Neural progenitor cell (in vitro differentiated cells): Measurements from ENCODE around the gene NPPB.

ENCODE experiments used
- EZH2 ChIP-seq: fragments of 200-600 bp; sonication (generic); IDR thresholded peaks from 2 replicates; pipeline ENCODE4 v1.6.1; 2017; ENCODE audit warnings: antibody characterized with exemption, mild to moderate bottlenecking, moderate library complexity
- EZH2phosphoT487 ChIP-seq: fragments of 200-600 bp; sonication (generic); IDR thresholded peaks from 2 replicates; pipeline ENCODE4 v1.6.1; 2017; ENCODE audit warnings: antibody characterized with exemption
- TF ChIP-seq, protein P1 (sequence below): fragments of 200-600 bp; sonication (generic); IDR thresholded peaks from 2 replicates; pipeline ENCODE4 v1.5.1; 2017; ENCODE audit warnings: antibody characterized with exemption, mild to moderate bottlenecking

DNA sequence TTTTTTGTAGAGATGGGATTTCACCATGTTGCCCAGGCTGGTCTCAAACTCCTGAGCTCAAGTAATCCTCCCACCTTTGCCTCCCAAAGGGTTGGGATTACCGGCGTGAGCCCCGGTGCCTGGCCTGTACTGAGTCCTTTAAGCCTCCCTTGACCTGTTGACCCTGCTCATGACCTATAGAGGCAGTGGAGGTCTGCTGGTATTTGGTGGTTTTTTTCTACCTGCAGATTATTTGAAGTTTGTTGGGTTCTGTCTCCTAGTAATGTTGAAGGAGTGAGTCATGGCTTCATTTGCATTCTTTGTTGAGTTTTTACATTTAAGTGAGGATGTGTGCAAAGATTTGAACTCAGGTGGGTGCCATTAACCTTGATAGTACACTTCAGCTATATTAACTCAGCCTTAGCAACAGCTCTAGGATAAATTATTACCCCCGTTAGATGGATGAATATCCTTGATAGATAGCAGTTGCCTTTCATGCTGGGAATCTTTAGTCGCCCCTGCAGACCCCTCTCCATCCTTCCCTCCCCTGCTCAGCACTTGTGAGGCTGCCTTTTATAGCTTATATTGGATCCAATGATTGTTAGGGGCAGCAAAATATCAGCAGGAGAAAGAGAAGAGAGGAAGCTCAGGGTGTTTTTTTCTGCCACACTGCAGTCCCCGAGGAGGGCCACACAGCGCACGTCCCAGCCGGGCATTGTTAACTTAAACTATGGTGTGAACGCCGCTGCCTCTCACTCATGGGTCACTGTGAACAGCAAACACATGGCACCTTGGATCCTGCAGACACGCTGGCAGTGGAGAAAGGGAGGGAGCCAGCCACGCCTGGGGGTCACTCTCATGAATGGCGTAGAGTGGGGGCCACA, 14.9 kb upstream of the NPPB start:
- TF ChIP-seq, protein P1, sequence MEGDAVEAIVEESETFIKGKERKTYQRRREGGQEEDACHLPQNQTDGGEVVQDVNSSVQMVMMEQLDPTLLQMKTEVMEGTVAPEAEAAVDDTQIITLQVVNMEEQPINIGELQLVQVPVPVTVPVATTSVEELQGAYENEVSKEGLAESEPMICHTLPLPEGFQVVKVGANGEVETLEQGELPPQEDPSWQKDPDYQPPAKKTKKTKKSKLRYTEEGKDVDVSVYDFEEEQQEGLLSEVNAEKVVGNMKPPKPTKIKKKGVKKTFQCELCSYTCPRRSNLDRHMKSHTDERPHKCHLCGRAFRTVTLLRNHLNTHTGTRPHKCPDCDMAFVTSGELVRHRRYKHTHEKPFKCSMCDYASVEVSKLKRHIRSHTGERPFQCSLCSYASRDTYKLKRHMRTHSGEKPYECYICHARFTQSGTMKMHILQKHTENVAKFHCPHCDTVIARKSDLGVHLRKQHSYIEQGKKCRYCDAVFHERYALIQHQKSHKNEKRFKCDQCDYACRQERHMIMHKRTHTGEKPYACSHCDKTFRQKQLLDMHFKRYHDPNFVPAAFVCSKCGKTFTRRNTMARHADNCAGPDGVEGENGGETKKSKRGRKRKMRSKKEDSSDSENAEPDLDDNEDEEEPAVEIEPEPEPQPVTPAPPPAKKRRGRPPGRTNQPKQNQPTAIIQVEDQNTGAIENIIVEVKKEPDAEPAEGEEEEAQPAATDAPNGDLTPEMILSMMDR, result no peak
- TF ChIP-seq EZH2 (no peak), EZH2phosphoT487 (no peak)
